ENCODE data around the gene ASB2.

ASB2 gene

GRCh38 chr14:93967637-93968250 lies 8.6 kb downstream of the ASB2 start:
- no peaks in the 10 kb centered on the region for H3K9me3 Mint-ChIP-seq
- H3K4me3 Mint-ChIP-seq, result no peak overlapping the region
- H3K4me1 Mint-ChIP-seq, result peaks cover 23% of the 10 kb centered on the region
- TF ChIP-seq, protein P1, sequence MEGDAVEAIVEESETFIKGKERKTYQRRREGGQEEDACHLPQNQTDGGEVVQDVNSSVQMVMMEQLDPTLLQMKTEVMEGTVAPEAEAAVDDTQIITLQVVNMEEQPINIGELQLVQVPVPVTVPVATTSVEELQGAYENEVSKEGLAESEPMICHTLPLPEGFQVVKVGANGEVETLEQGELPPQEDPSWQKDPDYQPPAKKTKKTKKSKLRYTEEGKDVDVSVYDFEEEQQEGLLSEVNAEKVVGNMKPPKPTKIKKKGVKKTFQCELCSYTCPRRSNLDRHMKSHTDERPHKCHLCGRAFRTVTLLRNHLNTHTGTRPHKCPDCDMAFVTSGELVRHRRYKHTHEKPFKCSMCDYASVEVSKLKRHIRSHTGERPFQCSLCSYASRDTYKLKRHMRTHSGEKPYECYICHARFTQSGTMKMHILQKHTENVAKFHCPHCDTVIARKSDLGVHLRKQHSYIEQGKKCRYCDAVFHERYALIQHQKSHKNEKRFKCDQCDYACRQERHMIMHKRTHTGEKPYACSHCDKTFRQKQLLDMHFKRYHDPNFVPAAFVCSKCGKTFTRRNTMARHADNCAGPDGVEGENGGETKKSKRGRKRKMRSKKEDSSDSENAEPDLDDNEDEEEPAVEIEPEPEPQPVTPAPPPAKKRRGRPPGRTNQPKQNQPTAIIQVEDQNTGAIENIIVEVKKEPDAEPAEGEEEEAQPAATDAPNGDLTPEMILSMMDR (IDR thresholded peaks at IDR 0.05), result no peak
- no peak for DNase-seq
- peaks cover 29% of the 10 kb centered on the region for H3K27me3 Mint-ChIP-seq (ENCODE audit: low read depth, poor library complexity)
- no peak overlapping the region for H3K27ac Mint-ChIP-seq
- no peaks in the 10 kb centered on the region for H3K36me3 Mint-ChIP-seq (ENCODE audit: low read depth)

DNA sequence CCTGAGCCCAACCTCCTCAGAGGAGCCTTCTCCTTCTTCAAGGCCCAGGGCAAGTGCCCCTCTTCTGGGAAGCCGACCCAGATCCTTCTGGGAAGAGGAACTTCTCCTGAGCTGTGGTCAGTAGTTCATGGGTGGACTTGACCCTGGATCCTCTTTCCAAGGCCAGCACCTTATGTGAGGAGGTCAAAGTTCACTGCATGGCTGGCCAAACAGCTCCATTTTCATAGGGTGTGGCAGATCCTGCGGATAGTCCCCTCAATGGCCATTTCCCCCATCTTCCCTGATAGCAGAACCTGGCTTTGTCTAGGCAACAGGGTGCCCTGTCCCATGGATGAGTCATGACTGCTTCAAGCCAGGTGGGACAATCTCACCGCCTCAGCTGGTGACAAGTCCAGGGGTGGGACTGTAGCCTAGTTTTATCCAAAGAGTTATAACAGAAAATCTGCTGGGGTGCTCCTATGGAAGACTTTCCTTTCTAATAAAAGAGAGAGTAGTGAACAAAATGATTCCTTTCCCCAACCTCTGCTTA lies 10.4 kb downstream of the ASB2 start:
- Mint-ChIP-seq H3K27ac (no peak overlapping the region), H3K27me3 (ENCODE audit: low read depth, poor library complexity) (peaks cover 33% of the 10 kb centered on the region), H3K9me3 (no peaks in the 10 kb centered on the region), H3K36me3 (ENCODE audit: low read depth) (no peaks in the 10 kb centered on the region), H3K4me1 (peaks cover 41% of the 10 kb centered on the region), H3K4me3 (no peak overlapping the region)
- no peak for DNase-seq
- TF ChIP-seq, protein P1 (IDR thresholded peaks at IDR 0.05), result no peak

DNA sequence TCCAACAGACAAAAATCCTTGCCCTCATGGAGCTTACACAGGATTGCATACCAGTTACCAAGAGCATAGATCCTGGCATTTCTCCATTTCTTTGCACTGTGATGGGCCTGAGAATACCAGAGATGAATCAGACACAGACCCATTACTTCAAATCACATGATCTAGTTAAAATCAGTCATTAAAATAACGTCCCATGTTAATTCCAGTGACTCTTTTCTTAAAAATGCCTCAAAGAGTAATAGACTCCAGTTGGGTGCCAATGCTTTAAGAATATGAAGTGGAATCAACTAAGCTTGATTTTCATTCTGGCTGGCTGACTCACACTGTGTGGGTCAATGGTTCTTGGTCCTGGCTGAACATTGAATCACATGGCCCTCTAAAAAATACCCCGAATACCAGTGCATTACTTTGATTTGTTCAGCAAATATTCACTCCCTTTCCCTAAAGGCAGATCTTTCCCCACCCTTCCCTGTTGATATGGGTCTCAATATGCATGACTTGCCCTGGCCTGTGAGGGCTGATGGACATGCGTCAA lies 11.0 kb downstream of the ASB2 start:
- Mint-ChIP-seq H3K9me3 (no peaks in the 10 kb centered on the region), H3K36me3 (ENCODE audit: low read depth) (no peaks in the 10 kb centered on the region)

DNA sequence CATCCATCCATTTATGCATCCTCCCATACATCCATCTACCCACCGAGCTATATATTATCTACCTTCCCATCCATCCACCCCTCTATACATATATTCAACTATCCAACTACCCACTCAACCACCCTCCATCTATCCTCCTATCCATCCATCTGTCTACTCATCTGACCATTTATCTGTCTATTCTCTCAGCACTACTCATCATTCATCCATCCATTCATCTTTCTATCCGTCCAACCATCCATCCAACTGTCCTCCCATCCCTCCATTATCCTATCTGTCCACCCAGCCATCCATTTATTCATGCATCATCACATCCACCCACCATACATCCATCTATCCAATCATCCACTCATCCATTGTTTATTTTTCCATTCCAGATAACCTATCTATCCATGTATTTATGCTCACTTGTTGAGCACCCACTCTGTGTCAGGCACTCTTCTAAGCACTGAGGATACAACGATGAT lies 11.5 kb downstream of the ASB2 start:
- H3K36me3 Mint-ChIP-seq (ENCODE audit: low read depth), result no peaks in the 10 kb centered on the region
- H3K27ac Mint-ChIP-seq, result peak overlapping the region; percentile 10
- DNase-seq, result no peak
- TF ChIP-seq, protein P1 (IDR thresholded peaks at IDR 0.05), result no peak
- H3K27me3 Mint-ChIP-seq (ENCODE audit: low read depth, poor library complexity), result peaks cover 31% of the 10 kb centered on the region
- no peaks in the 10 kb centered on the region for H3K9me3 Mint-ChIP-seq
- H3K4me3 Mint-ChIP-seq, result no peak overlapping the region
- H3K4me1 Mint-ChIP-seq, result peaks cover 49% of the 10 kb centered on the region

More for the DNA sequence above, 11.0 kb downstream of the ASB2 start:
- Mint-ChIP-seq H3K27ac (no peak overlapping the region), H3K4me3 (no peak overlapping the region), H3K4me1 (peaks cover 44% of the 10 kb centered on the region), H3K27me3 (ENCODE audit: low read depth, poor library complexity) (peaks cover 33% of the 10 kb centered on the region)
- TF ChIP-seq, protein P1 (IDR thresholded peaks at IDR 0.05), result no peak
- no peak for DNase-seq

DNA sequence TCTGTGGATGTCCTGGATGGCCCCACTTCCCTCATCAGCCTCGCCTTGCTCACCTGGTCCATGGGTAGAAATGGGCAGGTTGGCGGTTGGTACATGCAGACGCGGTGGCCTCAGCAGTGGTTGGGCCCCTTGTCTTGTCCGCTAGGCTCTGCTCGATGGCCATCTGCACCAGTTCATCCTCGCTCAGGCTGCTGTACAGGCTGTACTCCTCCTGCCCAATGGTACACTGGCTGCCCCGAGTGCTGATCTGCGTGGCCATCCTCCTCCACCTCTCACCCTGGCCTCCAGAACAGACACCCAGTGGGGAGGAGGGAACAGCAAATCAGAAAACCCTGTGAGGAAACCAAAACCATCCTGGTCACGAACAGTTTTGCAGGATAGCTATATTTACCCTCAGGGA lies 12.1 kb downstream of the ASB2 start:
- peaks cover 54% of the 10 kb centered on the region for H3K4me1 Mint-ChIP-seq
- DNase-seq, result no peak
- no peaks in the 10 kb centered on the region for H3K9me3 Mint-ChIP-seq
- TF ChIP-seq, protein P1 (IDR thresholded peaks at IDR 0.05), result no peak
- no peaks in the 10 kb centered on the region for H3K36me3 Mint-ChIP-seq (ENCODE audit: low read depth)
- no peak overlapping the region for H3K27ac Mint-ChIP-seq
- no peak overlapping the region for H3K4me3 Mint-ChIP-seq
- H3K27me3 Mint-ChIP-seq (ENCODE audit: low read depth, poor library complexity), result peaks cover 29% of the 10 kb centered on the region

GRCh38 chr14:93963692-93964091 lies 12.7 kb downstream of the ASB2 start:
- peak overlapping the region; percentile 33 for H3K4me3 Mint-ChIP-seq
- no peaks in the 10 kb centered on the region for H3K9me3 Mint-ChIP-seq
- no peaks in the 10 kb centered on the region for H3K36me3 Mint-ChIP-seq (ENCODE audit: low read depth)

More at GRCh38 chr14:93963692-93964091, 12.7 kb downstream of the ASB2 start:
- TF ChIP-seq, protein P1 (IDR thresholded peaks at IDR 0.05), result no peak
- no peak for DNase-seq
- Mint-ChIP-seq H3K27me3 (ENCODE audit: low read depth, poor library complexity) (peaks cover 23% of the 10 kb centered on the region), H3K4me1 (peaks cover 60% of the 10 kb centered on the region), H3K27ac (no peak overlapping the region)
